GM12865 (cell line): ENCODE measurements around the gene AIMP2.
A peak's percentile ranks its signal among the peaks of the same experiment; 100 is the strongest.

Experiments used
- DNase-seq: peaks from one replicate; pipeline ENCODE4 v3.0.0; 2010; ENCODE audit warnings: low read depth
- H3K4me3 ChIP-seq: 2 replicates; pipeline ENCODE4 v1.5.1; 2011; ENCODE audit warnings: mild to moderate bottlenecking, low read depth, low read length, control low read depth
- TF ChIP-seq, protein P1 (sequence below): IDR thresholded peaks from 2 replicates; pipeline ENCODE4 v1.5.1; 2011; ENCODE audit warnings: low read length, control low read depth, low read depth, inconsistent platforms; ENCODE audit not compliant: insufficient read depth; ENCODE audit errors: missing control alignments

AIMP2 gene

DNA sequence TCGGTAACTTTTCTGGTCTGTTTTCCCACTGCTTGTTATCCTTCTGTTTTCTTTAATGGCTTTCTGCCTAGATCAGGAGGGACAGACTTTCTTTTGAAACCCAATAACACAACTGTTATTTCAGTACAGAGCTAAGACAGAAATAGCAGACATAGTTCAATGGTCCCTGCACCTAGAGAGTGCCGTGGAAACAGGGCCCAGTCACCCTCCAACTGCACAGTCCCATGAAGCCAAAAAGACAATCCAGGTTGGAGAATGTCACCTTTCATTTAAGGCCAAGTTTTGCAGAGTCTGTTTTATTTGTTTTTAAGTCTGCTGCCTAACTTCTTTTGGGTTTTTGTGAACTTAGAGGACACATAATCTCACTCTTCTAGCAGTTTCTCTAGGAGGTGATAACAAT lies 2.5 kb downstream of the AIMP2 start:
- TF ChIP-seq, protein P1, sequence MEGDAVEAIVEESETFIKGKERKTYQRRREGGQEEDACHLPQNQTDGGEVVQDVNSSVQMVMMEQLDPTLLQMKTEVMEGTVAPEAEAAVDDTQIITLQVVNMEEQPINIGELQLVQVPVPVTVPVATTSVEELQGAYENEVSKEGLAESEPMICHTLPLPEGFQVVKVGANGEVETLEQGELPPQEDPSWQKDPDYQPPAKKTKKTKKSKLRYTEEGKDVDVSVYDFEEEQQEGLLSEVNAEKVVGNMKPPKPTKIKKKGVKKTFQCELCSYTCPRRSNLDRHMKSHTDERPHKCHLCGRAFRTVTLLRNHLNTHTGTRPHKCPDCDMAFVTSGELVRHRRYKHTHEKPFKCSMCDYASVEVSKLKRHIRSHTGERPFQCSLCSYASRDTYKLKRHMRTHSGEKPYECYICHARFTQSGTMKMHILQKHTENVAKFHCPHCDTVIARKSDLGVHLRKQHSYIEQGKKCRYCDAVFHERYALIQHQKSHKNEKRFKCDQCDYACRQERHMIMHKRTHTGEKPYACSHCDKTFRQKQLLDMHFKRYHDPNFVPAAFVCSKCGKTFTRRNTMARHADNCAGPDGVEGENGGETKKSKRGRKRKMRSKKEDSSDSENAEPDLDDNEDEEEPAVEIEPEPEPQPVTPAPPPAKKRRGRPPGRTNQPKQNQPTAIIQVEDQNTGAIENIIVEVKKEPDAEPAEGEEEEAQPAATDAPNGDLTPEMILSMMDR: no peak
- no peak overlapping the region for H3K4me3 ChIP-seq

GRCh38 chr7:6012355-6013104 lies 3.5 kb downstream of the AIMP2 start:
- DNase-seq: no peak
- TF ChIP-seq, protein P1: no peak
- no peak overlapping the region for H3K4me3 ChIP-seq

More for the DNA sequence above, 2.5 kb downstream of the AIMP2 start:
- no peak for DNase-seq

DNA sequence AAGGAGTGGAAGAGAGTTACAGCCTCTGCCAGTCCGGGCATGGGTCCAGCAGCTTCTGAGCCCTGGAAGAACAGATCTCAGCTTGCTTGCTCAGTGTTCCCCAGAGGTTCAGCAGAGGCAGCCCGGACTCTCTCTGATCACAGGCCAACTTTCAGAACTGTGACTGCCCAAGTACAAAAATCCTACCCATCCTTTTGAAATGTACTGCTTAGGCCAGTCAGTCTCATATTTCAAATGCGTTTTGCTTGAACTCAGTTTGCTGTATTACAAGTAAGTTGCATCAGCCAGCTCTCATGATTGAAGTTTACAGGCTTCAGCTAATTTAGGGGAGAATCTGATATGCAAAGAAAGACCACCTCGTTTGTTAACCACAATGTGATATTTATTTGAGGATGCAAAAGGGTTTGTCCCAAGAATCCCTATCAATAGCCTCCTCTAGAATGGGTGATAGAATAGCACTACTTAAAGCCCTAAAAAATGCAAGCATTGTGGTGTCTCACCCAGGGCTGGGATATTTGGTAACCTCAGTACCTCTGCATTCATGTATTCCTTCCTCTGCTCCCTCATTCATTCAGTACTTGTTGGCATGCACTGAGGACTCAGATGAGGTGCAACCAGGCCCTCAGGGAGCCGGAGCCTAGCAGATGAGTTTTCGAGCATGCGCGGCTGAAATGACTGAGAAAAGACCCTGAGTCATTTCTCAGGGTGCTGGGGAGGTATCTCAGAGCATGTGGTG lies 7.0 kb downstream of the AIMP2 start:
- TF ChIP-seq, protein P1: no peak
- peak; percentile 41 for DNase-seq
- H3K4me3 ChIP-seq: no peak overlapping the region

DNA sequence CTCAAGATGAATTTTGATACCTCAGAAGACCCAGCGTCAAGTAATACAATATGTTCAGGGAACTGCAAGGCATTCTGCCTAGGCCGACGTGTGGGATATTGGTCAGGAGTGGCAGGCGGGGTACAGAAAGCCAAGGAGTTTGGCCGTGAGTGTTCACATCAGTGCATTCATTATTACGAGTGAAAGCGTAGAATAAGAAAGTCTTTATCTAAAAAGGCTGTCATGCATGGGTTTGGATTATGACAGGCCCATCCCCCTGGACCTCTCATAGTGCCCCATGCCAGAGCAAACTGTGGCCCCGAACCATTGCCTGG lies 7.5 kb downstream of the AIMP2 start:
- TF ChIP-seq, protein P1: no peak
- no peak overlapping the region for H3K4me3 ChIP-seq
- no peak for DNase-seq

DNA sequence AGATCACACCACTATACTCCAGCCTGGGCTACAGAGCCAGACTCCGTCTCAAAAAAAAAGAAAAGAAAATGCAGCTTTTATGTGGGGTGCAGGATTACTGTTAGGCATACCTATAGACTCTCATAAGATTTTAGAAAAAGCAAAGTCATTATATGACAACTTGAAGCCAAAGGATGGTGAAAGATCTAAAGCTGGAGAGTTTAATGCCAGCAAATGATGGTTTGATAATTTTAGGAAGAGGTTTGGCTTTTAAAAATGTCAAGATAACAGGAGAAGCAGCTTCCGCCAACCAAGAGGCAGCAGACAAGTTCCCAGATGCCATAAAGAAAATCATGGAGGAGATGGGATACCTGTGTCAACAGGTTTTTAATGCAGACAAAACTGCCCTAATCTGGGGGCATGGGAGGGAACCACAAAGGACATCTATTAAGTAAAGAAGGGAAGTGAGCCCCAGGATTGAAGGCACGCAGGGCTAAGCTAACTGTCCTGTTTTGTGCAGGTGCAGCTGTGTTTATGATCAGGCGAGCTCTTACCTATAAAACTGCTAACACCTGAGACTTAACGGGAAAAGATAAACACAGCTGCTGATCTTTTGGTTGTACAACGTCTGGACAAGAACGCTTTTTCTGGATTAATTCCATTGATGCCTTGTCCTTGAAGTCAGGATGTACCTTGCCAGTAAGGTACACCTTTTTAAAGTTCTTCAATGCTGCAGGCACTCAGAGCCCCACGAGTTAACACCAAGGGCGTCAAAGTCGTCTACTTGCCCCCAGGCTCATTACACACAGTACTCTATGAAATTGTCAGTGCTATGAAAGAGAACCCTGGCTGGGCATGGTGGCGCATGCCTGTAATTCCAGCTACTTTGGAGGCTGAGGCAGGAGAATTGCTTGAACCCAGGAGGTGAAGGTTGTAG lies 11.6 kb downstream of the AIMP2 start:
- TF ChIP-seq, protein P1: no peak
- DNase-seq: no peak

DNA sequence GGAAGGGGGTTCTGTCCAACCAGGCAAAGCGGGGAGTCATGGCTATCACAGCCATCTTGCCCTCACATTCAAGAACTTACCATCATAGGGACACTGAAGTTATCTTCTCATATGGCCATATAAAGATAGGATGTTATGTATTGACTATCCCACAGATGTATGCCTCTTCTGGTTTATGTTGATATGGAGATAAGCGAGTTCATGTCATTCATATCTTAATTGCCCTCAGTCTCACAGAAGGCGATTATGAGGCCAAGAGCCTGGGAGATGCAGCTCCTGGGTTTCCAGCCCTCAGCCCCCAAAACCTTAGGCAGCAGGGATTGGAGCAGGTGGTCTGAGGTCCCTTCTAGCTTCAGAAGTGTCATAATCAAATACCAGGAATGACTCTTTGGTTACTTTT lies 13.6 kb downstream of the AIMP2 start:
- DNase-seq: no peak
- no peak overlapping the region for H3K4me3 ChIP-seq
- TF ChIP-seq, protein P1: no peak

More for the DNA sequence above, 11.6 kb downstream of the AIMP2 start:
- H3K4me3 ChIP-seq: no peak overlapping the region
